ENCODE measurements around the gene KRTAP5-3. TPM values are rescaled to one million over a fixed set of nuclear protein-coding genes. Genes with fewer than 3 reads are reported as not detected.

Gene KRTAP5-3
- total RNA-seq, 1 donor from 2014 or later, result not detected

Other genes with a start within 250 kb of the KRTAP5-3 start
- 35.9 TPM for gene BRSK2, start 218.5 kb downstream of the KRTAP5-3 start, total RNA-seq
- gene MOB2, start 121.7 kb downstream of the KRTAP5-3 start, total RNA-seq, result 15.1 TPM
- 4.1 TPM for gene DUSP8, start 36.2 kb downstream of the KRTAP5-3 start, total RNA-seq
- not detected for gene KRTAP5-1, start 23.2 kb downstream of the KRTAP5-3 start, total RNA-seq
- not detected for gene KRTAP5-2, start 10.2 kb downstream of the KRTAP5-3 start, total RNA-seq
- gene KRTAP5-4, start 13.7 kb upstream of the KRTAP5-3 start, total RNA-seq, result not detected
- not detected for gene KRTAP5-5, start 21.3 kb upstream of the KRTAP5-3 start, total RNA-seq
- gene KRTAP5-6, start 88.7 kb upstream of the KRTAP5-3 start, total RNA-seq, result not detected
- 0.41 TPM for gene IFITM10, start 142.1 kb upstream of the KRTAP5-3 start, total RNA-seq
- 22.0 TPM for gene CTSD, start 155.5 kb upstream of the KRTAP5-3 start, total RNA-seq
- gene SYT8, start 226.5 kb upstream of the KRTAP5-3 start, total RNA-seq, result not detected
- gene TNNI2, start 230.5 kb upstream of the KRTAP5-3 start, total RNA-seq, result not detected
- 0.82 TPM for gene LSP1, start 244.6 kb upstream of the KRTAP5-3 start, total RNA-seq

Data from frontal cortex (tissue), 1 donor.